GM23338 (cell line): ENCODE measurements around the gene TMEM87B. TPM values are rescaled to one million over a fixed set of nuclear protein-coding genes. Genes with fewer than 3 reads are reported as not detected.

Source experiments
- ATAC-seq: fragments of 200-7000 bp; cut with Tn5 transposase; 3 replicates; pipeline ENCODE4 v1.9.1; 2020
- DNase-seq: peaks from one replicate; pipeline ENCODE4 v3.0.0-alpha.2; 2015; ENCODE audit warnings: low spot score
- H2AFZ ChIP-seq: fragments of 200-600 bp; sonication (generic); 2 replicates; pipeline ENCODE4 v1.8.0; 2016; ENCODE audit warnings: antibody characterized with exemption, mild to moderate bottlenecking, moderate library complexity
- H3F3A ChIP-seq: fragments of 200-600 bp; sonication (generic); replicated peaks from 2 replicates; pipeline ENCODE4 v1.8.0; 2017; ENCODE audit warnings: antibody characterized with exemption, mixed run types, low read depth
- H3K27ac ChIP-seq: fragments of 200-600 bp; sonication (generic); 2 replicates; pipeline ENCODE4 v1.6.1; 2016; ENCODE audit warnings: low read depth
- H3K27me3 ChIP-seq: fragments of 200-600 bp; sonication (generic); 2 replicates; pipeline ENCODE4 v1.8.0; 2016; ENCODE audit warnings: mild to moderate bottlenecking, mixed run types, moderate library complexity; ENCODE audit not compliant: insufficient read depth
- H3K36me3 ChIP-seq: fragments of 200-600 bp; sonication (generic); 2 replicates; pipeline ENCODE4 v1.8.0; 2016; ENCODE audit warnings: mild to moderate bottlenecking; ENCODE audit not compliant: insufficient read depth
- H3K4me1 ChIP-seq: fragments of 200-600 bp; sonication (generic); 2 replicates; pipeline ENCODE4 v1.8.0; 2016; ENCODE audit warnings: mild to moderate bottlenecking, moderate library complexity; ENCODE audit not compliant: insufficient read depth
- H3K4me2 ChIP-seq: fragments of 200-600 bp; sonication (generic); 2 replicates; pipeline ENCODE4 v1.7.1; 2017; ENCODE audit warnings: mixed run types
- H3K4me3 ChIP-seq: fragments of 200-600 bp; sonication (generic); 2 replicates; pipeline ENCODE4 v1.6.1; 2016; ENCODE audit warnings: mixed run types
- H3K79me2 ChIP-seq: fragments of 200-600 bp; sonication (generic); replicated peaks from 2 replicates; pipeline ENCODE4 v1.8.0; 2017; ENCODE audit warnings: mild to moderate bottlenecking; ENCODE audit not compliant: insufficient read depth
- H3K9me2 ChIP-seq: fragments of 200-600 bp; sonication (generic); 2 replicates; pipeline ENCODE4 v1.8.0; 2017; ENCODE audit not compliant: insufficient read depth
- H4K20me1 ChIP-seq: fragments of 200-600 bp; sonication (generic); replicated peaks from 2 replicates; pipeline ENCODE4 v1.8.0; 2017; ENCODE audit warnings: mild to moderate bottlenecking; ENCODE audit not compliant: insufficient read depth
- H3K27ac Mint-ChIP-seq: 2 replicates; pipeline ENCODE4 v1.8.0; 2020; ENCODE audit warnings: inconsistent platforms, mild to moderate bottlenecking, moderate library complexity, mixed read lengths
- H3K27me3 Mint-ChIP-seq: 3 replicates; pipeline ENCODE4 v1.8.0; 2022; ENCODE audit warnings: low read depth, mild to moderate bottlenecking, moderate library complexity, mixed read lengths, inconsistent platforms; ENCODE audit not compliant: insufficient read depth, poor library complexity
- H3K36me3 Mint-ChIP-seq: 3 replicates; pipeline ENCODE4 v1.8.0; 2021; ENCODE audit warnings: low read depth, mild to moderate bottlenecking, inconsistent platforms, moderate library complexity, mixed read lengths
- H3K4me1 Mint-ChIP-seq: 3 replicates; pipeline ENCODE4 v1.8.0; 2020; ENCODE audit warnings: mild to moderate bottlenecking, inconsistent platforms, mixed read lengths
- H3K4me3 Mint-ChIP-seq: 3 replicates; pipeline ENCODE4 v1.8.0; 2021; ENCODE audit warnings: moderate library complexity, mild to moderate bottlenecking, inconsistent platforms, mixed read lengths
- H3K9me3 Mint-ChIP-seq: 3 replicates; pipeline ENCODE4 v1.8.0; 2020; ENCODE audit warnings: moderate library complexity, mild to moderate bottlenecking, inconsistent platforms, mixed read lengths
- CREB1 ChIP-seq: fragments of 250-450 bp; sonication (Bioruptor Pico); IDR thresholded peaks from 2 replicates; pipeline ENCODE4 v1.5.0; 2020; ENCODE audit warnings: low read depth, mild to moderate bottlenecking, moderate library complexity
- EZH2 ChIP-seq: fragments of 200-600 bp; sonication (generic); IDR thresholded peaks from one replicate; pipeline ENCODE4 v1.8.0; 2017; ENCODE audit warnings: antibody characterized with exemption, mild to moderate bottlenecking, low read depth; ENCODE audit not compliant: unreplicated experiment
- EZH2phosphoT487 ChIP-seq: fragments of 200-600 bp; sonication (generic); IDR thresholded peaks from one replicate; pipeline ENCODE4 v1.8.1; 2018; ENCODE audit warnings: antibody characterized with exemption; ENCODE audit not compliant: unreplicated experiment
- JUNB ChIP-seq: IDR thresholded peaks from one replicate; pipeline ENCODE4 v1.6.1; 2016; ENCODE audit warnings: antibody characterized with exemption; ENCODE audit not compliant: unreplicated experiment
- NANOG ChIP-seq: IDR thresholded peaks from 2 replicates; pipeline ENCODE4 v1.6.1; 2016; ENCODE audit warnings: antibody characterized with exemption, borderline replicate concordance
- POLR2AphosphoS5 ChIP-seq: IDR thresholded peaks from 2 replicates; pipeline ENCODE4 v1.6.1; 2016; ENCODE audit warnings: antibody characterized with exemption, low read depth
- STAT1 ChIP-seq: IDR thresholded peaks from one replicate; pipeline ENCODE4 v1.6.1; 2016; ENCODE audit warnings: antibody characterized with exemption; ENCODE audit not compliant: unreplicated experiment
- ZNF114 ChIP-seq: fragments of 250-450 bp; sonication (Bioruptor Pico); IDR thresholded peaks from 2 replicates; pipeline ENCODE4 v1.5.0; 2020; ENCODE audit warnings: mild to moderate bottlenecking, moderate library complexity
- ZNF331 ChIP-seq: fragments of 250-450 bp; sonication (Bioruptor Pico); IDR thresholded peaks from 2 replicates; pipeline ENCODE4 v1.5.0; 2020; ENCODE audit warnings: low read depth, mild to moderate bottlenecking, moderate library complexity
- polyA plus RNA-seq: library from polyadenylated mRNA; unstranded; fragments of >200 nt; fragmentation: Nextera tagmentation; extraction: Ambion mirVana; gene quantifications from 2 replicates; pipeline ENCODE4 v1.2.1, GENCODE V29; 2016
- total RNA-seq: library from RNA; depleted of rRNA; stranded (reverse); fragments of >200 nt; shearing (Covaris generic); gene quantifications from 2 replicates; pipeline ENCODE4 v1.2.3, GENCODE V29; 2014
- TF ChIP-seq, protein P1 (sequence below): IDR thresholded peaks from one replicate; pipeline ENCODE4 v1.6.1; 2018; ENCODE audit warnings: antibody characterized with exemption; ENCODE audit not compliant: unreplicated experiment
- TF ChIP-seq, protein P2 (sequence below): IDR thresholded peaks from 2 replicates; pipeline ENCODE4 v1.6.1; 2016; ENCODE audit warnings: antibody characterized with exemption
- TF ChIP-seq, protein P3 (sequence below): fragments of 250-450 bp; sonication (Bioruptor Pico); IDR thresholded peaks from 2 replicates; pipeline ENCODE4 v1.5.0; 2020; ENCODE audit warnings: mild to moderate bottlenecking, moderate library complexity
- TF ChIP-seq, protein P4 (sequence below), 2 experiments: fragments of 200-600 bp in 1 of 2; sonication (generic) in 1 of 2; conservative IDR thresholded peaks; 2 replicates each; pipeline versions ENCODE4 v1.5.1 to v1.6.1; 2016 to 2017; ENCODE audit warnings: antibody characterized with exemption in 2 of 2, low read depth in 2 of 2, mild to moderate bottlenecking in 2 of 2, moderate library complexity in 1 of 2

TMEM87B gene
- total and polyA plus RNA-seq, 2 experiments from 2014 or later, result 7.0 to 15.4 TPM

DNA sequence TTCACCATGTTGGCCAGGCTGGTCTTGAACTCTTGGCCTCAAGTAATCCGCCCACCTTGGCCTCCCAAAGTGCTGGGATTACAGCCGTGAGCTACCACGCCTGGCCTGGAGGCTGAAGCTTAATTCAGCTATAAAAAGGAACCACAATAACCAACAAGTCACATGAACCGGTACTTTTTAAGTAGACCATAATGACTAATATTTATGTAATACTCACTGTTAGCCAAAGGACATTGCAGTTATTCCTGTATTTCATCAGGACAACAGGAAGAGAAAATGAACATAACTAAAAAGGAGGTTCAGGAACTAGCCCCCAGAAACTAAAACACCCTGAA is 49.0 kb upstream of the TMEM87B start:
- TF ChIP-seq, protein P1, sequence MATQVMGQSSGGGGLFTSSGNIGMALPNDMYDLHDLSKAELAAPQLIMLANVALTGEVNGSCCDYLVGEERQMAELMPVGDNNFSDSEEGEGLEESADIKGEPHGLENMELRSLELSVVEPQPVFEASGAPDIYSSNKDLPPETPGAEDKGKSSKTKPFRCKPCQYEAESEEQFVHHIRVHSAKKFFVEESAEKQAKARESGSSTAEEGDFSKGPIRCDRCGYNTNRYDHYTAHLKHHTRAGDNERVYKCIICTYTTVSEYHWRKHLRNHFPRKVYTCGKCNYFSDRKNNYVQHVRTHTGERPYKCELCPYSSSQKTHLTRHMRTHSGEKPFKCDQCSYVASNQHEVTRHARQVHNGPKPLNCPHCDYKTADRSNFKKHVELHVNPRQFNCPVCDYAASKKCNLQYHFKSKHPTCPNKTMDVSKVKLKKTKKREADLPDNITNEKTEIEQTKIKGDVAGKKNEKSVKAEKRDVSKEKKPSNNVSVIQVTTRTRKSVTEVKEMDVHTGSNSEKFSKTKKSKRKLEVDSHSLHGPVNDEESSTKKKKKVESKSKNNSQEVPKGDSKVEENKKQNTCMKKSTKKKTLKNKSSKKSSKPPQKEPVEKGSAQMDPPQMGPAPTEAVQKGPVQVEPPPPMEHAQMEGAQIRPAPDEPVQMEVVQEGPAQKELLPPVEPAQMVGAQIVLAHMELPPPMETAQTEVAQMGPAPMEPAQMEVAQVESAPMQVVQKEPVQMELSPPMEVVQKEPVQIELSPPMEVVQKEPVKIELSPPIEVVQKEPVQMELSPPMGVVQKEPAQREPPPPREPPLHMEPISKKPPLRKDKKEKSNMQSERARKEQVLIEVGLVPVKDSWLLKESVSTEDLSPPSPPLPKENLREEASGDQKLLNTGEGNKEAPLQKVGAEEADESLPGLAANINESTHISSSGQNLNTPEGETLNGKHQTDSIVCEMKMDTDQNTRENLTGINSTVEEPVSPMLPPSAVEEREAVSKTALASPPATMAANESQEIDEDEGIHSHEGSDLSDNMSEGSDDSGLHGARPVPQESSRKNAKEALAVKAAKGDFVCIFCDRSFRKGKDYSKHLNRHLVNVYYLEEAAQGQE, result no peak
- TF ChIP-seq, protein P2, sequence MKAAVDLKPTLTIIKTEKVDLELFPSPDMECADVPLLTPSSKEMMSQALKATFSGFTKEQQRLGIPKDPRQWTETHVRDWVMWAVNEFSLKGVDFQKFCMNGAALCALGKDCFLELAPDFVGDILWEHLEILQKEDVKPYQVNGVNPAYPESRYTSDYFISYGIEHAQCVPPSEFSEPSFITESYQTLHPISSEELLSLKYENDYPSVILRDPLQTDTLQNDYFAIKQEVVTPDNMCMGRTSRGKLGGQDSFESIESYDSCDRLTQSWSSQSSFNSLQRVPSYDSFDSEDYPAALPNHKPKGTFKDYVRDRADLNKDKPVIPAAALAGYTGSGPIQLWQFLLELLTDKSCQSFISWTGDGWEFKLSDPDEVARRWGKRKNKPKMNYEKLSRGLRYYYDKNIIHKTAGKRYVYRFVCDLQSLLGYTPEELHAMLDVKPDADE, result no peak
- TF ChIP-seq POLR2AphosphoS5 (no peak), ZNF331 (no peak), NANOG (no peak), ZNF114 (CRISPR knock-in tag) (no peak), EZH2 (no peak), CREB1 (CRISPR knock-in tag) (no peak), STAT1 (no peak), EZH2phosphoT487 (no peak), JUNB (no peak)
- TF ChIP-seq, protein P3, sequence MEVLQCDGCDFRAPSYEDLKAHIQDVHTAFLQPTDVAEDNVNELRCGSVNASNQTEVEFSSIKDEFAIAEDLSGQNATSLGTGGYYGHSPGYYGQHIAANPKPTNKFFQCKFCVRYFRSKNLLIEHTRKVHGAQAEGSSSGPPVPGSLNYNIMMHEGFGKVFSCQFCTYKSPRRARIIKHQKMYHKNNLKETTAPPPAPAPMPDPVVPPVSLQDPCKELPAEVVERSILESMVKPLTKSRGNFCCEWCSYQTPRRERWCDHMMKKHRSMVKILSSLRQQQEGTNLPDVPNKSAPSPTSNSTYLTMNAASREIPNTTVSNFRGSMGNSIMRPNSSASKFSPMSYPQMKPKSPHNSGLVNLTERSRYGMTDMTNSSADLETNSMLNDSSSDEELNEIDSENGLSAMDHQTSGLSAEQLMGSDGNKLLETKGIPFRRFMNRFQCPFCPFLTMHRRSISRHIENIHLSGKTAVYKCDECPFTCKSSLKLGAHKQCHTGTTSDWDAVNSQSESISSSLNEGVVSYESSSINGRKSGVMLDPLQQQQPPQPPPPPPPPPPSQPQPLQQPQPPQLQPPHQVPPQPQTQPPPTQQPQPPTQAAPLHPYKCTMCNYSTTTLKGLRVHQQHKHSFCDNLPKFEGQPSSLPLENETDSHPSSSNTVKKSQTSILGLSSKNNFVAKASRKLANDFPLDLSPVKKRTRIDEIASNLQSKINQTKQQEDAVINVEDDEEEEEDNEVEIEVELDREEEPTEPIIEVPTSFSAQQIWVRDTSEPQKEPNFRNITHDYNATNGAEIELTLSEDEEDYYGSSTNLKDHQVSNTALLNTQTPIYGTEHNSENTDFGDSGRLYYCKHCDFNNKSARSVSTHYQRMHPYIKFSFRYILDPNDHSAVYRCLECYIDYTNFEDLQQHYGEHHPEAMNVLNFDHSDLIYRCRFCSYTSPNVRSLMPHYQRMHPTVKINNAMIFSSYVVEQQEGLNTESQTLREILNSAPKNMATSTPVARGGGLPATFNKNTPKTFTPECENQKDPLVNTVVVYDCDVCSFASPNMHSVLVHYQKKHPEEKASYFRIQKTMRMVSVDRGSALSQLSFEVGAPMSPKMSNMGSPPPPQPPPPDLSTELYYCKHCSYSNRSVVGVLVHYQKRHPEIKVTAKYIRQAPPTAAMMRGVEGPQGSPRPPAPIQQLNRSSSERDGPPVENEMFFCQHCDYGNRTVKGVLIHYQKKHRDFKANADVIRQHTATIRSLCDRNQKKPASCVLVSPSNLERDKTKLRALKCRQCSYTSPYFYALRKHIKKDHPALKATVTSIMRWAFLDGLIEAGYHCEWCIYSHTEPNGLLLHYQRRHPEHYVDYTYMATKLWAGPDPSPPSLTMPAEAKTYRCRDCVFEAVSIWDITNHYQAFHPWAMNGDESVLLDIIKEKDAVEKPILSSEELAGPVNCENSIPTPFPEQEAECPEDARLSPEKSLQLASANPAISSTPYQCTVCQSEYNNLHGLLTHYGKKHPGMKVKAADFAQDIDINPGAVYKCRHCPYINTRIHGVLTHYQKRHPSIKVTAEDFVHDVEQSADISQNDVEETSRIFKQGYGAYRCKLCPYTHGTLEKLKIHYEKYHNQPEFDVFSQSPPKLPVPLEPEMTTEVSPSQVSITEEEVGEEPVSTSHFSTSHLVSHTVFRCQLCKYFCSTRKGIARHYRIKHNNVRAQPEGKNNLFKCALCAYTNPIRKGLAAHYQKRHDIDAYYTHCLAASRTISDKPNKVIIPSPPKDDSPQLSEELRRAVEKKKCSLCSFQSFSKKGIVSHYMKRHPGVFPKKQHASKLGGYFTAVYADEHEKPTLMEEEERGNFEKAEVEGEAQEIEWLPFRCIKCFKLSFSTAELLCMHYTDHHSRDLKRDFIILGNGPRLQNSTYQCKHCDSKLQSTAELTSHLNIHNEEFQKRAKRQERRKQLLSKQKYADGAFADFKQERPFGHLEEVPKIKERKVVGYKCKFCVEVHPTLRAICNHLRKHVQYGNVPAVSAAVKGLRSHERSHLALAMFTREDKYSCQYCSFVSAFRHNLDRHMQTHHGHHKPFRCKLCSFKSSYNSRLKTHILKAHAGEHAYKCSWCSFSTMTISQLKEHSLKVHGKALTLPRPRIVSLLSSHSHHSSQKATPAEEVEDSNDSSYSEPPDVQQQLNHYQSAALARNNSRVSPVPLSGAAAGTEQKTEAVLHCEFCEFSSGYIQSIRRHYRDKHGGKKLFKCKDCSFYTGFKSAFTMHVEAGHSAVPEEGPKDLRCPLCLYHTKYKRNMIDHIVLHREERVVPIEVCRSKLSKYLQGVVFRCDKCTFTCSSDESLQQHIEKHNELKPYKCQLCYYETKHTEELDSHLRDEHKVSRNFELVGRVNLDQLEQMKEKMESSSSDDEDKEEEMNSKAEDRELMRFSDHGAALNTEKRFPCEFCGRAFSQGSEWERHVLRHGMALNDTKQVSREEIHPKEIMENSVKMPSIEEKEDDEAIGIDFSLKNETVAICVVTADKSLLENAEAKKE (CRISPR knock-in tag), result no peak
- TF ChIP-seq, protein P4, sequence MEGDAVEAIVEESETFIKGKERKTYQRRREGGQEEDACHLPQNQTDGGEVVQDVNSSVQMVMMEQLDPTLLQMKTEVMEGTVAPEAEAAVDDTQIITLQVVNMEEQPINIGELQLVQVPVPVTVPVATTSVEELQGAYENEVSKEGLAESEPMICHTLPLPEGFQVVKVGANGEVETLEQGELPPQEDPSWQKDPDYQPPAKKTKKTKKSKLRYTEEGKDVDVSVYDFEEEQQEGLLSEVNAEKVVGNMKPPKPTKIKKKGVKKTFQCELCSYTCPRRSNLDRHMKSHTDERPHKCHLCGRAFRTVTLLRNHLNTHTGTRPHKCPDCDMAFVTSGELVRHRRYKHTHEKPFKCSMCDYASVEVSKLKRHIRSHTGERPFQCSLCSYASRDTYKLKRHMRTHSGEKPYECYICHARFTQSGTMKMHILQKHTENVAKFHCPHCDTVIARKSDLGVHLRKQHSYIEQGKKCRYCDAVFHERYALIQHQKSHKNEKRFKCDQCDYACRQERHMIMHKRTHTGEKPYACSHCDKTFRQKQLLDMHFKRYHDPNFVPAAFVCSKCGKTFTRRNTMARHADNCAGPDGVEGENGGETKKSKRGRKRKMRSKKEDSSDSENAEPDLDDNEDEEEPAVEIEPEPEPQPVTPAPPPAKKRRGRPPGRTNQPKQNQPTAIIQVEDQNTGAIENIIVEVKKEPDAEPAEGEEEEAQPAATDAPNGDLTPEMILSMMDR (conservative IDR thresholded peaks at IDR 0.05; ENCODE audit: low read depth in 2 of 2), result no peak
- H3K27ac ChIP-seq, result no peak overlapping the region
- no peaks in the 10 kb centered on the region for H3K27me3 ChIP-seq
- H3K36me3 Mint-ChIP-seq, result no peaks in the 10 kb centered on the region; the same call in 2 of the 3 replicates
- no peak overlapping the region for H3K27ac Mint-ChIP-seq
- no peaks in the 10 kb centered on the region for H3K79me2 ChIP-seq
- DNase-seq, result no peak
- no peaks in the 10 kb centered on the region for H3K4me1 ChIP-seq
- no peak for ATAC-seq
- H3K4me1 Mint-ChIP-seq, result no peaks in the 10 kb centered on the region
- no peaks in the 10 kb centered on the region for H3K9me2 ChIP-seq
- no peak overlapping the region for H3K4me2 ChIP-seq
- no peaks in the 10 kb centered on the region; the same call in 1 of the 2 replicates for H3K36me3 ChIP-seq
- H3K9me3 Mint-ChIP-seq, result no peaks in the 10 kb centered on the region
- H3F3A ChIP-seq, result no peaks in the 10 kb centered on the region
- H2AFZ ChIP-seq, result no peak overlapping the region
- no peak overlapping the region for H3K4me3 ChIP-seq
- no peak overlapping the region for H3K4me3 Mint-ChIP-seq
- no peaks in the 10 kb centered on the region; the same call in 1 of the 2 replicates for H4K20me1 ChIP-seq
- peaks cover 3% of the 10 kb centered on the region for H3K27me3 Mint-ChIP-seq
